ENCODE data around the gene ATL3.
"Not testable (repeated sequence)": the region's sequence is repeated elsewhere in the genome, so short reads cannot be mapped to it uniquely, and the experiment has no call there.

ATL3 gene, protein sequence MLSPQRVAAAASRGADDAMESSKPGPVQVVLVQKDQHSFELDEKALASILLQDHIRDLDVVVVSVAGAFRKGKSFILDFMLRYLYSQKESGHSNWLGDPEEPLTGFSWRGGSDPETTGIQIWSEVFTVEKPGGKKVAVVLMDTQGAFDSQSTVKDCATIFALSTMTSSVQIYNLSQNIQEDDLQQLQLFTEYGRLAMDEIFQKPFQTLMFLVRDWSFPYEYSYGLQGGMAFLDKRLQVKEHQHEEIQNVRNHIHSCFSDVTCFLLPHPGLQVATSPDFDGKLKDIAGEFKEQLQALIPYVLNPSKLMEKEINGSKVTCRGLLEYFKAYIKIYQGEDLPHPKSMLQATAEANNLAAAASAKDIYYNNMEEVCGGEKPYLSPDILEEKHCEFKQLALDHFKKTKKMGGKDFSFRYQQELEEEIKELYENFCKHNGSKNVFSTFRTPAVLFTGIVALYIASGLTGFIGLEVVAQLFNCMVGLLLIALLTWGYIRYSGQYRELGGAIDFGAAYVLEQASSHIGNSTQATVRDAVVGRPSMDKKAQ

DNA sequence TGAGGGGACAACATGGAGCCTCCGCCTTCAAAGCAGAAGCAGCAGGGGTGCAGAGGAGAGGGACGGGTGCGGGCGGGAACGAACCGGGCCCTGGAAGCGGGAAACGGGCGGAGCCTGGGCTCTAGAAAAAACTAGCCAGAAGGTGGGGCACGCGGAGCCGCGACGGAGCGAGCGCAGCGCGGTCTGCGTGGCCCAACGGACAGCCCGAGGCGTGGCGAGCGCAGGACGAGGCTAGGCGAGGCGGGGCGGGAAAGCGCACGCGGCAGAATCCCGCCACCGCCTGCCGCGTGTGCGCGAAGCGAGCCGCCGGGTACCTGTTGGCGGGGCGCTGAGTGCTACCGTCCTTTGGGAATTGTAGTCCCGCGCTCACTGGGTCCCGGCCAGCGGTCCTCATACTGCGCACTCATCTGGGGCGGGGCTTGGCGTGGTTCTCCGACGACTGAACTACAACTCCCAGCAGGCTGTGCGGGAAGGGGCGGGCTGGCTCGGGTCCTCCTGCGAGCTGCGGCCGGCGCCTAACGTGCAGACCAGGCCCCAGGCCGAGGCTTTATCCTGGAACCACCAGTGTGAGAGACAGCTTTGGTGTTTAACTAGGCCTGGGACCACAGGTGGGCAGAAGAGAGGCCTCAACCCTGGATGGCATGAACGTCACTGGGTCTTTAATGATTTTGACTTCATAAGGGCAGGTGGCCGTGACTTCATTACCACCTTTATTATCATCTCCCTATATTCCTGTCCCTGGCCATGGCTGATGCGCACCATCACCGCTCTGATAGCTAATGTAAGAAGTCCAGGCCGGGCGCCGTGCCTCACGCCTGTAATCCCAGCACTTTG lies at the start of gene ATL3:
Gene ATL3 (minus strand): TSS at position 55 of the 834 bp plus-strand sequence. CDS start 41 bp downstream, at position 14.
- peak; percentile 96 for DNase-seq

GRCh38 chr11:63720611-63721010 lies 49.4 kb upstream of the ATL3 start:
- DNase-seq: no peak

- no peak for DNase-seq
Observed at GRCh38 chr11:63719987-63720386, 48.8 kb upstream of the ATL3 start.

GRCh38 chr11:63719001-63719400 lies 47.8 kb upstream of the ATL3 start:
- DNase-seq: no peak

GRCh38 chr11:63716046-63716445 lies 44.9 kb upstream of the ATL3 start:
- no peak for DNase-seq

DNA sequence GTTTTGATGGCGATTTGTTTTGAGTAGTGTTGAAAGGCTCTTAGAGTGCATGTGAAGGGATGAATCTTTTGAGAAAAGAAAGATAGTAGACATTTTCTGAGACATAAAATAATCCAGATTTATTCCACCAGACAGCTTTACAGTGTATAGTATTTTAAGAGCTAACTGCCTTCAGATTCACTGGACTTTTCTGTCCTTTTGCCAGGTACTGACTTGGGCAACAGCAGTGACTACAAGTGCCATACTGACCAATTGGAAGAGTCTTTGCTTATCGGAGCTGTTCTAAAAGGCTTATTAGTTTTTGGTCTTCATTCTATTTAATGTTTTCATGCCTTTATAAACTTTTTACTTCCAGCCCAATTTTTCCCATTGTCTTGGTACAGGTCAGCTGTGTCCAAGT lies 42.6 kb upstream of the ATL3 start:
- no peak for DNase-seq

DNA sequence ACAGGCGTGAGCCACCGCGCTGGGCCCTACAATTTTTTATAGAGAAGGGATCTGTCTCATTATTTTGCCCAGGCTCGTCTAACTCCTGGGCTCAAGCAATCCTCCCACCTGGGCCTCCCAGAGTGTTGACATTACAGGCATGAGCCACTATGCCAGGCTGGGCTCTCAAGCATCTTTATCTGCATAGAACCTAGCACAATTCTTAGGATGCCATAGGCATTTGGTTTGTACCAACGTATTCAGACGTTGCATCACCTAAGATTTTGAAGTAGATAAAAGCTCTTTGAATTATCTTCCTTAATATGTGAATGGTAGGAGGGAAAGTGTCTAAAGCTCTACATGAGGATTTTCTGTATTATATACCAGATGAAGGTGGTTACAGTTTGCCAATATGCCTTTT lies 40.7 kb upstream of the ATL3 start:
- DNase-seq: no peak

DNA sequence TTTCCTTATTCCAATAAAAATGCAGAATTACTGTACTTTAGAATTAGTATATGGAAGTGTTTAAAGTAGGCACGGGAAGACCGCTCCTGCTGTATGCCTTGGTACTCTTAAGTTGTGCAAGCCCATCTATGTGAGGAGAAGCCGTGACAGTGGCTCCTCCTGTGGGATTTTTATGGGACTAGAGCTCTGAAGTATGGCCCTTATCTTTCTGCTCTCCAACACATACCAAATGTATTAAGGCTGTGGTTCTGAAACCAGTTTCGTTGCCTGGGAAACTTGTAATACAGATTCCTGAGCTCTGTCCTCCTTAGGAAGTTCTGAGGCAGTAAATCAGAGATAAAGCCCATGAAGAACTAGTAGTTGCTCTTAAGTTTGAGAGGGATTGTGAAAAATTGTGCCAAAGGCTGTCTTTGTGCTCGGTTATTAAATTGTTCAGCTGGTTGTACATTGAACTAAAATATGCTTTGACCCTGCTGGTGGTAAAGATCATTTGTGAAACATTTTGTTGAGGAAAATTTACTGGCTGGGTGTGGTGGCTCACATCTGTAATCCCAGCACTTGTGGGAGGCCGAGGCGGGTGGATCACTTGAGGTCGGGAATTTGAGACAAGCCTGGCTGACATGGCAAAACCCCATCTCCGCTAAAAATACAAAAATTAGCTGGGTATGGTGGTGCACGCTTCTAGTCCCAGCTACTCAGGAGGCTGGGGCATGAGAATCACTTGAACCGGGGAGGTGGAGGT lies 39.5 kb upstream of the ATL3 start:
- DNase-seq: no peak

- no peak for DNase-seq
Observed at GRCh38 chr11:63709336-63709884, 38.2 kb upstream of the ATL3 start.

GRCh38 chr11:63708764-63709163 lies 37.6 kb upstream of the ATL3 start:
- no peak for DNase-seq

GRCh38 chr11:63705526-63705925 lies 34.4 kb upstream of the ATL3 start:
- no peak for DNase-seq

DNA sequence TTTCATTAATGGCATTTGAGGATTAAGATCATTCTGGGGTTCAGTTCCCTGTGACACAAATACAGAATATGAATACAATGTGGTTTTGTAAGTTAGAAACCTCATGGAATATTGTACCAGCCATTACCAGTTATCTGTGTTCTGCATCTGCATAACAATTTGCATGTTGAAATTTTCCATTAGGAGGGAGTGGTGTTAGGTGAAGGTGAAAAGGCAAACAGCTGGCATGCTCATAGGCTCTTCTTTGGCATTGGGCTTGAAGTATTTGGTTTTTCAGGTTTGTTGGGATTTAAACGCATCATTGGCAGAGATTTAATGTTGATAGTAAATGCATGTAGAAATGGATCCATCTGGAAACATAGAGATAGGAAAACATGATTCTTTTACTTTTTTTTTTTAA lies 28.7 kb upstream of the ATL3 start:
- DNase-seq: no peak

GRCh38 chr11:63698976-63699733 lies 28.0 kb upstream of the ATL3 start:
- no peak for DNase-seq

DNA sequence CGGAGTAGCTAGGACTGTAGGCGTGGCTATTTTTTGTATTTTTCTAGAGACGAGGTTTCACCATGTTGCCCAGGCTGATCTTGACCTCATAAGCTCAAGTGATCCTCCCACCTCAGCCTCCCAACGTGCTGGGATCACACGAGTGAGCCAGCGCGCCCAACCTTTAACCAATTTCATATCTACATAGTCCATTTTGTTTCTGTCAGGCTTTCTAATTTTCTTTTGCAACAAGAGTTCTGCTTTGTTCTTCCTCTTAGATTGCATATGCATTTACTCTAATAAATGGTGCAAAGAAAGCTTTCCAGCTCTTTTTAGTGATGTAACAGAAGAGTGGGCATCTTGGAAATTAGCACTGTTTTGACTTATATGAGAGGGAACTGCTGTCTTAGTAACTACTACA lies 23.4 kb upstream of the ATL3 start:
- no peak for DNase-seq

GRCh38 chr11:63687845-63688244 lies 16.7 kb upstream of the ATL3 start:
- DNase-seq: no peak

DNA sequence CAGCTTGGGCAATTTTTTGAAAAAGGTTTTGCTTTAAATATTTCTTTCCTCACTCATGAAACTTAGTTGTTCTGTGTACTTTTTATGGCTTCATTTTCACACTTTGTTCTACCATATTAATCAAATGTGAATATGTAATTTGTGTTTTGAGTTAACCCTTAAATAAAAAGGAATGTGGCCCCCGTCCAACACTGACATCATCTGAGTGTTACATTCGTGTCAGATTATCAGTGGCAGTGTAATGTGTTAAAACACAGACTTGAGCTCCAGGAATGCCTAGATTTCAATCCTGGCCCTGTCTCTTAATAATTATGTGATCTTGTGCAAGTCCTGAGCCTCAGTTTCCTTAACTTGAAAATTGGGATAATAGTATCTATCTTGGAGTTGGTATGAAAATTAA lies 15.8 kb upstream of the ATL3 start:
- DNase-seq: no peak

GRCh38 chr11:63685158-63685721 lies 14.1 kb upstream of the ATL3 start:
- DNase-seq: not testable (repeated sequence)

GRCh38 chr11:63683133-63683991 lies 12.2 kb upstream of the ATL3 start:
- DNase-seq: no peak

- no peak for DNase-seq
Observed at GRCh38 chr11:63682066-63683021, 11.2 kb upstream of the ATL3 start.

Data from activated CD4-positive, alpha-beta T cell treated with anti-CD3 and anti-CD28 coated beads, Interleukin-2, amount 50 U/mL, for 1 hour (primary cell).